Adrenal gland (tissue), 5 donors: ENCODE data around the gene NOC2L.

Experiments
- CTCF ChIP-seq, 6 experiments: fragments of 450-650 bp in 4 of 6; fragments of 200-600 bp in 2 of 6; sonication (generic) in 1 of 6; IDR thresholded peaks; 1 replicate in 5 of 6; 2 replicates in 1 of 6; pipeline versions ENCODE4 v1.5.1 to v1.8.0; 2016 to 2021; ENCODE audit warnings: antibody characterized with exemption in 6 of 6, mild to moderate bottlenecking in 2 of 6, moderate library complexity in 1 of 6
- POLR2A ChIP-seq, 2 donors: fragments of 450-650 bp; IDR thresholded peaks; one replicate each; pipeline ENCODE4 v1.6.1; 2017; ENCODE audit warnings: antibody characterized with exemption in 2 of 2, mild to moderate bottlenecking in 2 of 2, moderate library complexity in 1 of 2
- donor health status: DM: no; HTN: no; CAD: no.

GRCh38 chr1:952603-953002 is 6.5 kb downstream of the NOC2L start:
- no peak for TF ChIP-seq CTCF (IDR thresholded peaks at IDR 0.05)
- no peak for TF ChIP-seq POLR2A (IDR thresholded peaks at IDR 0.05)
